Measurements from ENCODE around the gene RMND5A.

The RMND5A gene

DNA sequence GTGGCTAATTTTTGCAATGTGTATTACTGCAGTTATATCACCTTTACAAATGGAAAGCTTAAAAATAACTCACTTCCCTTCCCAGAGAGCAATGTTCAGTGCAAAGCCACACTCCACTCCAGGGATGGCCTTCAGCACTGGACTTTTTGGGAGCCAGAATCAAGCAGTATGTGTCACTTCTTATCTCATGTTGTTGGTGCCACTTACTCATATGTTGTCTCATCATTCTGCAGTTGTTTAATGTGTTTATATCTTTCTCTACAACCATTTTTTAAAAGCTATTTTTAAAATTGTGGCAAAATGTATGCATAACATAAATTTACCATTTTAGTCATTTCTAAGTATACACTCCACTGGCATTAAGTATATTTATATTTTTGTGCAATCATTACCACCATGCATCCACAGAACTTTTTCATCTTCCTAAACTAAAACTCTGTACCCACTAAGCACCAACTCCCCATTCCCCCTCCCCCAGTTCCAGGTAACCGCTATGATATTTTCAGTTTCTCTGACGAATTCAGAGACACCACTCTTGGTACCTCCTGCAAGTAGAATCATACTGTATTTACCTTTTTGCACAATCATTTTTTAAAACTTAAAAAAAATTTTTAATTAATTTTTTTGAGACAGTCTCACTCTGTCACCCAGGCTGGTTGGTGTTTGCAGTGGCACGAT lies 102.7 kb downstream of the RMND5A start:
- H2AFZ ChIP-seq (ENCODE audit: low read depth), result no peak overlapping the region
- TF ChIP-seq, protein P1, sequence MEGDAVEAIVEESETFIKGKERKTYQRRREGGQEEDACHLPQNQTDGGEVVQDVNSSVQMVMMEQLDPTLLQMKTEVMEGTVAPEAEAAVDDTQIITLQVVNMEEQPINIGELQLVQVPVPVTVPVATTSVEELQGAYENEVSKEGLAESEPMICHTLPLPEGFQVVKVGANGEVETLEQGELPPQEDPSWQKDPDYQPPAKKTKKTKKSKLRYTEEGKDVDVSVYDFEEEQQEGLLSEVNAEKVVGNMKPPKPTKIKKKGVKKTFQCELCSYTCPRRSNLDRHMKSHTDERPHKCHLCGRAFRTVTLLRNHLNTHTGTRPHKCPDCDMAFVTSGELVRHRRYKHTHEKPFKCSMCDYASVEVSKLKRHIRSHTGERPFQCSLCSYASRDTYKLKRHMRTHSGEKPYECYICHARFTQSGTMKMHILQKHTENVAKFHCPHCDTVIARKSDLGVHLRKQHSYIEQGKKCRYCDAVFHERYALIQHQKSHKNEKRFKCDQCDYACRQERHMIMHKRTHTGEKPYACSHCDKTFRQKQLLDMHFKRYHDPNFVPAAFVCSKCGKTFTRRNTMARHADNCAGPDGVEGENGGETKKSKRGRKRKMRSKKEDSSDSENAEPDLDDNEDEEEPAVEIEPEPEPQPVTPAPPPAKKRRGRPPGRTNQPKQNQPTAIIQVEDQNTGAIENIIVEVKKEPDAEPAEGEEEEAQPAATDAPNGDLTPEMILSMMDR (conservative IDR thresholded peaks at IDR 0.05; ENCODE audit: low read depth, low read length), result no peak
- H3K27me3 ChIP-seq (ENCODE audit: insufficient read depth, low read depth), result no peaks in the 10 kb centered on the region
- H3K36me3 ChIP-seq (ENCODE audit: insufficient read depth), result no peaks in the 10 kb centered on the region
- H3K79me2 ChIP-seq (ENCODE audit: insufficient read depth, low read depth), result no peaks in the 10 kb centered on the region
- H4K20me1 ChIP-seq (ENCODE audit: insufficient read depth), result no peaks in the 10 kb centered on the region
- no peak overlapping the region for H3K4me3 ChIP-seq (IDR thresholded peaks at IDR 0.05; ENCODE audit: insufficient read depth, low read depth, low read length)
- no peak overlapping the region for H3K4me2 ChIP-seq
- no peak overlapping the region for H3K27ac ChIP-seq
- H3K4me1 ChIP-seq (ENCODE audit: low read depth, poor library complexity, severe bottlenecking), result no peaks in the 10 kb centered on the region
- H3K9ac ChIP-seq, result no peak overlapping the region

GRCh38 chr2:86825036-86825692 lies 105.1 kb downstream of the RMND5A start:
- no peak overlapping the region for H3K27ac ChIP-seq
- TF ChIP-seq, protein P1 (conservative IDR thresholded peaks at IDR 0.05; ENCODE audit: low read depth, low read length), result no peak

DNA sequence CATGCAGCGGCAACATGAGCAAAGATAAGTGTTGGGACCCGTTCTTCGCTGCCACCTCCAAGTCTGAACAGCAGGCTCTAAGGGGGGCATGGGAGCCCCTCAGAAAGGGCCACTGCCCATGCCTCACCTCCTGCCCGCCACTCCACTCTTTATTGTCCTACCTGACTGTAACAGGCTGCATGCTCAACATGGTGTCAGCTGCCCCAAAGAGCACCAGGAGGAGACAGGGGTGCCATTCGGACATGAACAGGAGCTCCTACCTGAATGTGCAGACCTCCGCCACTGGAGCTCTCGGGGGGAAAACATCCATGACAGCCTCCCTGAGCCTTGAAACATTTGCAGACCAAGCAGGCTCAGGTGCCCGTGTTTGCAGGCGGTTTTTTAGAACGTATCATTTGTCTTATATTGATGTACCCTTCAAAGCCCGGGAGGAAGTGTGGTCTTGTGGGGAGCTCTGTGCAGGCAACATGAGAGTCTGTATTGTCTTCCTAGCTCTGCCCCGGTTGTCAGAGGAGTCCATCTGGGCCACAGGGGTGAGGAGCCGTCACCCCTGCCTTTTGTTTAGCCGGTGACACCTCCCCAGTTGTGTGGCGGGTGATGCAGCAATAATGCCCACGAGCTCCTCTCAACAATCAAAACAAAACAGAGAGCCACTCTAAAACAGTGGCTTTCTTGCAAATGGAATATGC lies 105.7 kb downstream of the RMND5A start:
- Histone ChIP-seq H2AFZ (ENCODE audit: low read depth) (no peak overlapping the region), H3K27ac (no peak overlapping the region), H3K79me2 (ENCODE audit: insufficient read depth, low read depth) (no peaks in the 10 kb centered on the region), H3K4me3 (IDR thresholded peaks at IDR 0.05; ENCODE audit: insufficient read depth, low read depth, low read length) (no peak overlapping the region), H3K9ac (no peak overlapping the region), H3K36me3 (ENCODE audit: insufficient read depth) (no peaks in the 10 kb centered on the region), H4K20me1 (ENCODE audit: insufficient read depth) (no peaks in the 10 kb centered on the region), H3K4me2 (no peak overlapping the region), H3K27me3 (ENCODE audit: insufficient read depth, low read depth) (no peaks in the 10 kb centered on the region), H3K4me1 (ENCODE audit: low read depth, poor library complexity, severe bottlenecking) (peaks cover 2% of the 10 kb centered on the region)
- TF ChIP-seq, protein P1 (conservative IDR thresholded peaks at IDR 0.05; ENCODE audit: low read depth, low read length), result no peak

More at GRCh38 chr2:86825036-86825692, 105.1 kb downstream of the RMND5A start:
- no peak overlapping the region for H2AFZ ChIP-seq (ENCODE audit: low read depth)
- no peaks in the 10 kb centered on the region for H3K79me2 ChIP-seq (ENCODE audit: insufficient read depth, low read depth)
- no peak overlapping the region for H3K4me3 ChIP-seq (IDR thresholded peaks at IDR 0.05; ENCODE audit: insufficient read depth, low read depth, low read length)
- H3K36me3 ChIP-seq (ENCODE audit: insufficient read depth), result no peaks in the 10 kb centered on the region
- no peak overlapping the region for H3K4me2 ChIP-seq
- H3K27me3 ChIP-seq (ENCODE audit: insufficient read depth, low read depth), result no peaks in the 10 kb centered on the region
- H3K9ac ChIP-seq, result no peak overlapping the region
- H3K4me1 ChIP-seq (ENCODE audit: low read depth, poor library complexity, severe bottlenecking), result no peaks in the 10 kb centered on the region
- H4K20me1 ChIP-seq (ENCODE audit: insufficient read depth), result no peaks in the 10 kb centered on the region

DNA sequence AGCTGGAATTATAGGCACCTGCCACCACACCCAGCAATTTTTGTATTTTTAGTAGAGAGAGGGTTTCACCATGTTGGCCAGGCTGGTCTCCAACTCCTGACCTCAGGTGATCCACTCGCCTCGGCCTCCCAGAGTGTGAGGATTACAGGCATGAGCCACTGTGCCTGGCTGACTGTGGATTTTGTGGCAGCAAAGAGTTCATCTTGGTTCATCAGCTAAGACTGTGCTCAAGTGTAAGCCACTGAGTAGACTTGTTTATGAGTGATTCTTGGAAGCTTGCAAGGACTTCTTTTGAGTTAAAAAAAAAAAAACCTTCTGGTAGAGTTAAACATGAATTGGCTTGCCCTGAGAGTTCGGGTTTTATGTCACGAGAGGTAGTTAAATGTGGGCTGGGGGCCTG lies 106.9 kb downstream of the RMND5A start:
- no peak overlapping the region for H3K9ac ChIP-seq
- no peaks in the 10 kb centered on the region for H3K27me3 ChIP-seq (ENCODE audit: insufficient read depth, low read depth)
- no peak overlapping the region for H3K27ac ChIP-seq
- H3K4me2 ChIP-seq, result no peak overlapping the region
- H4K20me1 ChIP-seq (ENCODE audit: insufficient read depth), result no peaks in the 10 kb centered on the region
- H3K4me3 ChIP-seq (IDR thresholded peaks at IDR 0.05; ENCODE audit: insufficient read depth, low read depth, low read length), result no peak overlapping the region
- H2AFZ ChIP-seq (ENCODE audit: low read depth), result no peak overlapping the region
- H3K36me3 ChIP-seq (ENCODE audit: insufficient read depth), result no peaks in the 10 kb centered on the region
- TF ChIP-seq, protein P1 (conservative IDR thresholded peaks at IDR 0.05; ENCODE audit: low read depth, low read length), result no peak
- H3K79me2 ChIP-seq (ENCODE audit: insufficient read depth, low read depth), result no peaks in the 10 kb centered on the region
- H3K4me1 ChIP-seq (ENCODE audit: low read depth, poor library complexity, severe bottlenecking), result peaks cover 9% of the 10 kb centered on the region
